ENCODE measurements around the gene HOXB8. TPM values are rescaled to one million over a fixed set of nuclear protein-coding genes. Genes with fewer than 3 reads are reported as not detected.

Gene HOXB8
- polyA plus RNA-seq, 10 donors, result 0.29 to 2.9 (median 0.70) TPM

DNA sequence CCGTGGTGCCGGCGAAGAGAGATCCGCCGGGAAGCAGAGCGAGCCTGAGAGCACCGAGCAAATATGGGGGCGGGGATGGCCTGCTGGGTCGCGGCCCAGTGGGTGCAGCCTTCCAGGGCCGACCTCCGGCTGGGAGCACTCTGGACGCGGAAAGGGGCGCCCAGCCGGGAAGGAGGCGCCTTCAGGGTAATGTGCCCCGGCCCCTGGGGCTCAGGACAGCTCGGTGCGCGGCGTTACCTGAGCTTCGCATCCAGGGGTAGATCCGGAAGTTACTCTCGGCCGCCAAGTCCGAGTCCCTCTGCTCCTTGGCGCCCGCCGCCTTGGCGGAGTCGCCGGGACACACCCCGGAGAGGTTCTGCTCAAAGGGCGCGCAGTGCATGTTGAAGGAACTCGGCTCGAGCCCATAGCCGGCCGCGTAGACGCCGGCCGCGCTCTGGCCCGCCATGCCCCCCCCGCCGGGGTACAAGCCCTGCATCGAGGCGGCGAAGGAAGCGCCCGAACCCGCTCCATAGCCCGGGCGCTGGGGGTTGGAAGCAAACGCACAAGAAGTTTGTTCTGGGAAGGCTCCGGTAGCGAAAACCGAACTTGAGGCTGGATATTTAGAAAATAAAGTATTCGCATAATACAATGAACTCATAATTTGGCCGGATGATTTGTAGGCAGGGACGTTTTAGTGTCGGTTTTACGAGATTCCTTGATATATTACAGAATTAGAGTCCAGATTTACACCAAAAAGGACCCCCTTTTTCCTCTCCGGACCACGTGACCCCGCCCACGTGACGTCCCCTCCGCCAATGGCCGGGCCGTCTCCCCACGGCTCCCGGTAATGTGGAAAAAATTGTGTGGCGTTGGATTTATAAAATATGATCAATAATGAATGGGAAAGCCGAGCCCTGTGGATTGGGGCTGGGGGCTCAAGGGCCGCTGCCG, 4.5 kb downstream of the HOXB8 start, which contains the start of gene HOXB7:
Gene HOXB7 (minus strand): TSS at position 736 of the 930 bp plus-strand sequence. CDS start 99 bp downstream, at position 637.
- peak; percentile 59 to 86 (median 79) for DNase-seq

- DNase-seq, result no peak
These were observed 5.3 kb downstream of the HOXB8 start for GRCh38 chr17:48609759-48610281.

- DNase-seq, result no peak
These were observed 6.1 kb downstream of the HOXB8 start for GRCh38 chr17:48609033-48609432.

- no peak for DNase-seq
These were observed 6.6 kb downstream of the HOXB8 start for GRCh38 chr17:48608494-48608834.

DNA sequence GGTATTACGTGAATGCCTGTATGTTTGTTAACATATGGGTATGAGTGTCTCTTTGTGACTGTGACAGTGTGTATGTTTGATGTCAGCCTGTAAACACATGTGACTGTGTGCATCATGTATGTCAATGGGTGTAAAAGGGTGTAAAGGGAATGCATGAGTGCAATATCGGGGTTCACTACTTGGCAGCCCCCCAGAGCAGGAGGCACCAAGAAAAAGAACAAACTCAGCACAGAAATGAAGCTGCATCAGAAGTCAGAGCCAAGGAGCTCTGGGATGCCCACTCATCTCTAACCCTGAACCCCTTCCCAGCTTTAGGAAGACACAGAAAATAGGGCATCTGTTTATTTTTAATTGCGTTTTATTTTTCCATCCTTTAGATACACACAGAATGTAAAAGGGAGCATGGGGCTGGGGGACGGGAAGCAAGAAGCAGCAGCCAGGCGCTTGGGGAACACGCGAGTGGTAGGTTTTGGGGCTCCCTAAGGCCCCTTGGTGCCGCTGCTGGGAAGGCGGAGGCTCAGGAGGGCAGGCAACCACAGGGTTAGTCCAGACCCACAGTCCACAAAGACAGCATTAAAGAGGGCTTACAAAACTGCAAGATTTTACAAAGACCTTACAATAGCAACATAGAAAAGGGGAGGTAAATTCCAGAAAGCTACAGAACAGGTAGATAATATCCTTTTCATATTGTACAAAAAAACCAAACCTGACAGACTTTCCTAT, 8.0 kb downstream of the HOXB8 start:
- no peak for DNase-seq

DNA sequence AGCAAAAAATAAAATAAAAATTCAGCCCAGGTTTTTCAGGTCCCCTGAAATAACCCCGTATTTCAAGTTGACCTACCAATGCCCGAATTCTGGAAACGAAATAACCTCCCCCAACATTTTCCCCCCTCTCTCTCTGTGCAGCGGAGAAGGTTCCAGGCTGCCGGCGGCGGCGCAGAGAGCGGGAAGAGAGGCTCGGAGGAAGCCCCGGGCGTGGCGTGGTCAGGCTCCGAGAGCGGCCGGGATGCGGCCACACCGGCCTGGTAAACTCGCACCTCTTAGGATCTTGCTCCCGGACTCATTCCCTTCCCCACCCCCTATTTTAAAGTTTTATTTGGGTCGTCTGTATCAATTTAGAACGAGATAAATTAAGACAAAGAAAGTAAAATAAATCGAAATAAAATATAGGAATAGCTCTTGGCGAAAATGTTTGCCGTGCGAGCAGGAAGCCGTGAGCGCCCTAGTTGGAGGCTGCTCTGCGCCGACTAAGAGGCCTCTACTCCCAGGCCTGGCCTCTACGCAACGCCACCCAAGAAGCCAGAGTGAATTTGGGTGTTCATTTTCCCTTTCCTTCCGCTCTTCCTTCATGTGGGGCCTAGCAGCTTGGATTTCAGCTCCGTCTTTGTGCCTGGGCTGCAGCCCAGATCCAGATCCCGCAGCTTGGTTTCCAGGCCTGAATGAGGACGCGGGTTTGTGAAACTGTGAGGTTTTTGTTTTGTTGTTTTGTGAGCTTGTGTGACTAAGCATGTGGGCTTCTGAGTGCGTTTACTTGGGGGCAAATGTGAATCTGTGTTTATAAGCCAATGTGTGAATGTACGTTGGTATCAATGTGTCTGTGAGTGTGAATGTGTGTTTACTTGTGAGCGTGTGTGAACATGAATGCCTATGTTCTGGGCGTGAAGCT, 8.9 kb downstream of the HOXB8 start:
- DNase-seq, result peak in 1 of 3 donors; percentile 55

DNA sequence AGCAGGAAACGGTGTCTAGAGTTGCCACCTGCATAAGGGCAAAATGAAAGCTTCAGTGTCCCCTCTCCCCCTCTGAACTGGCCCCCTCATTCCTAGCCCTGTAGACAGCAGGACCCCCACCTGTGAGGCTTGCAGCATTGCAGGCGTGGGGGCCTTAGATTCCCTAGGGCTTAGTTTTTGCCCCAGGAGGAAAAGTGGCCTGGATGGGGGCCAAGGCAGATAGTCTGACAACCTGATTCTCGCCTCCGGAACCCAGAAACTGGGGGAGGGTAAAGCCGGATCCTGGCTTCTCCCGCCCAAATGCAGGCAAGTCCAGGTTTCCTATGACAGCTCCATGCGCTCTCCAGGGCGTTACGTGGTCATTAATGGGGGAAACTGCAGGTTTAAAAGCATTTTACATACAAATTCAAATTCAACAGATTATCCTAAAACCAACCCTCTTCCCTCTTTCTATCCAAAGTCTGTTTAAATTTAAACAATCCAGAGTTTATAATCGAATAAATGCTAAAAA, 9.6 kb downstream of the HOXB8 start:
- no peak for DNase-seq

DNA sequence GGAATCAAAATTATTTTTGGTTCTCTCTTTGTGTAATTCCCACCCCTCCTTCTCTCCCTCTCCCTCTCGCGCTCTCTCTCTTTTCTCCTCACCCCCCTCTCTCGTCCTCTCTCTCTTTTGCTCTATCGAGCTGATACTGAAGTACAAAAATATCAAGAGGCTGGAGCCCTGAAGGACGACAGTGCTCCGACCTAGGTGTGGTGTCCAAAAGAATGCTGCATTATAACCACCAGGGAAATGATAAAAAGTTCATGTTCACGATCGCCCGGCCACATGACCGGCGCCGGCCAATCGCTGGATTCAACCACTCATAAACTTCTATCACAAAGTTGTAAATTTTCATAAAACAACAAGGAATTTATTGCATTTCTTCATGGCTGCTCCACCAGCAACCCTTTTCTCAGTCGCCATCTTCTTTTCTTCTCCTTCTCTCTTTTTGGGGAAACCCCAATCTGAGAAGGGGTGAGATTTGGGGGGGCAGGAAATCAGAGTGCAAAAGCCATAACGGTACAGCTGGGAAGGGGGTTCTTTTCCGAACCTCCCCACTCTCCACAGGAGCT, 10.2 kb downstream of the HOXB8 start, which contains the start of gene HOXB6:
Gene HOXB6 (minus strand): TSS at position 217 of the 560 bp plus-strand sequence. CDS start 6,836 bp downstream, outside the sequence.
- peak in 1 of 3 donors; percentile 66 for DNase-seq

DNA sequence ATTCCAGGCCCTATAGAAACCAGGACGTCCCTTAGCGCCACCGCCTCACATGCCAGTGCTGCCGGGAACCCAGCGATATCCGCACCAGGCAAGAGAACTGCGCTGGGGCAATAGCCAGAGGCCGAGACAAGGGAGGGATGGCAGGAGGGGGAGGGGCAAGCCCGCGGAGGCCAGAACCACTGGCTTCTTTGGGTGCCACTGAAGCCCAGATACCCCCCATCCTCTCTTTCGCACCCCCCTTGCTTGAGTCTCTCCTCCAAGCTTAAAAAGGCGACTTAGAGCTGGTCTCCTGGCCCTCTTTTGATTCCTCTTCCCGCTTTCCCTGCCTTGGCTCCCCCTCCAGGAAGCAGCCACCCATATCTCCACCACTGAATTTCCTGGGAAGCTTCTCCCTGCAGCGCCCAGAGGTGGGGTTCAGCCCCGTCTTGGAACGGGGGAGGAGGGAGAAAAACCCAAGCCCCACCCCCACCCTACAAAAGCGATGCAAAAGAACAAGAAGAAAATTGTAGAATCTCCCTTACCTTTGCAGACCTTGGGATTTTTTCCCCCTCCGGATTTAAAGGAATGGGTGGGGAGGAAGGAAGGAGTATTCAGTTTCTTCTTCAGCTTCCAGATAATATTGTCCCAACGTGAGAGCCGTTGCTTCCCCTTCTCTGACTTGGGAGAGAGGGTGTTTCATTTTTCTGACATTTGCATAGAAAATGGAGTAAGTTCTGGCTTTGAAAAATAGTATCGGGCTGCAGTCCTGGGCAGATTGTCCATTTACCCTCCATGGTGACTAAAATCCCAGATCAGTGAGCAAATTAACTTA, 10.9 kb downstream of the HOXB8 start:
- no peak for DNase-seq

DNA sequence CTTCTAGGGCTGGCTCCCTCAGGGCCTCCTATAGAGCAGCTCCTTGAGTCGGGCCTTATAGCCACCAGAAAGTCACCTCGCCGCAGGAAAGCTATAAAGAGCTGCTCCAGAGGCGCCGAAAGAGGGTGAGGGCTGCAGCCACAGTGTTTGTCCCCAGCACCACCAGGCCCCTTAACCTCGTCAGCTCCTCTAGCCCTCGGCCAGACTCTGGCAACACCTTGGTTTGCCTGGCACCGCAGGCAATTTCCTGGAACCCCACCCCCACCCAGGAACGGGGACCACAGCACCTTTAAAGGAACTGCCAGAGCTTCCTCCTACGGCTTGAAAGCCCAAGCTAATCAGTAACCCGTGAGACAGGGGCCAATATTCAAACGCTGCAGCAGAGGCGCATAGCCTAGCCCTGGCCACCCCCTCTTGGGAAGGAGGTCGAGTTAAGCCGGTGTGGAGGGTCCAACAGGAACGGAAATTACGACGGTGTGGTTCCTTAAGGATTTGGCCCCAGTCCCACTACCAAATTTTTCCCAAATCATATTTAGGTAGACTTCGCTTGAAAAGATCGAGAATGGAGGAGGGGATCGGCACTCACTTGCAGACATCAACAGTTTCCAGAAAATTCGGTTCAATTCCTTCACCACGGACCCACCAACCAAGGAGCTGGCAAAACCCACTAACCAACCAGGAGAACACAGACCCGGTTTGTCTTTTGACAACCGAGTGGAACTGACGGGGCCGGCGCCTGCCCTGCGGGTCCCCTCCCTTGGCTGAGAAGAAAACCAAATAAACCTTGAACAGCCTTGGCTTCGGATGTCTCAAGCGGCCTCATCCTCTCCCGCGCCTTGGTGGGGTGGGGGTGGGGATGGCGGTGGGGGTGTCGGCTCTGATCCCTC, 13.3 kb downstream of the HOXB8 start:
- no peak for DNase-seq

DNA sequence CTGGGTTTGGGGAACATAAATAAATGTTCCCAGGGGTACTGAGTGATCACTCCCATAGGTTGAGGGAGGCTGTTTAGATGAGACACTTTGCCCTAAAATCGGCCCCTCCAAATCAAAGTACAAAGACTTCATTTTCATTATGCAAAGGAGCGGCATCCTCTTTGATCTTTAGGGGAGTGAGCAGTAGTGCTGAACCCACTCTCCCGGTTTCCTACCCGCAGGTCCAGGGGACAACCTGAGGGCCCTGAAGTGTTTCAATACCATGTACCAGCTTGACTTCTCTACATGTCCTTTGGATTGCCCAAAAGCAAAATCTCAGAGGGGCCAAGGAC, 13.9 kb downstream of the HOXB8 start:
- DNase-seq, result no peak

GRCh38 chr17:48600244-48601098, 14.6 kb downstream of the HOXB8 start:
- DNase-seq, result no peak

- DNase-seq, result no peak
These were observed 15.7 kb downstream of the HOXB8 start for GRCh38 chr17:48599354-48599753.

DNA sequence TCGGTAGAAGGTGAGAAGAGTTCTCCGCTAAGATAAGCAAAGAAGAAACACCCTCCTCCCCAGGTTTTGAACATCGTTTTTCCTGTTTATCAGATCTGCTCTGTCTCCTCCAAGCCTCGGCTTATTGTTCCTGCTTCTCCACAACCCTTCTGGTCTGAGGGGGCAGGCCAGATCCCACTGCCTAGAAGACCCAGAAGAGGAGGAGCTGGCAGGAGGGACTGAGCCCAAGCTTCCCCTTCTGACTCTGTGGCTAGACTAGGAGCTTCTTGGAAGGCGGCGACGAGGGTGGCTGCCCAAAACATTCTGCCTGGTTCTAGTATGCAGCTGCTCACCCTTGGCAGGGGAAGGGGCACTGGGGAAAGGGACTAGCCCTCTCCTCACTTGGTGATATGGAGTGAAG, 16.4 kb downstream of the HOXB8 start:
- no peak for DNase-seq

DNA sequence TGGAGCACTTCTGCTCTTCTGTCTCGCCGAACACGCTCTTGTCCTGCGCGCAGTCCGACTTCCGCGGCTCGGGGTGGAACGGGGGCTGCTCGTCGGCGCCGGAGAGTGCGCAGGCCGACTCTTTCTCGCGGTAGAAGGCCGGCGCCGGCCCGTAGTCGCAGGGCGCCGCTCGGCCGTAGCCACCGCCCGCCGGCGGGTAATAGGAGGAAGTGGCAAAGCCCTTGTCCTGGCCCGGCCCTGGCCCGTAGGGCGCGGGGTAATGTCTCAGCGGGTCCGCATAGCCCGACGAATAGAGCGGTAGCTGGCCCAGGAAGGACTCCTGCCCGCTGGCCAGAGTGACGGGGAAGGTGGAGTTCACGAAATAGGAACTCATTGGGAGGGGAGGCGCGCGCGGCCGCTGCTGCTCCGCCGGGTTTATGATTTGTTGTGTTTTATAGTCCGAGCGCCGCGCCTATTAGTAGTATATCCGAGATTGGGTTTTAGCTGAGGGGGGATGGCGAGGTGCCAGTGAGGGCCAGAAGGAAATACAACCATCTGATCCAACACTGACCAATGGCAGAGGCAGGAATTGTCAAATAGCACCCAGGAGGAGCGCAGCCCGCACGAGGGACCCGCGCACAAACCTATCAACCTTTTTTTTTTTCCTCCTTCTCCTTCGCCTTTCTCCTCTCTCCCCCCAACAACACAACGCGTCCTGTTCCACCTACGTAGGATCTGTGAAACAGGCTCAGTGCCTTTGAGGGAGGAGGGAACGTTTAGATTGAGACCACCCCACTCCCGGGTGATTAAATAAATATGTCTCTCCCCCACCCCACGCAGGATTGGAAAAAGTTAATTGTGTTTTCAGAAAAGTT, 17.1 kb downstream of the HOXB8 start:
- peak in 1 of 3 donors; percentile 78 for DNase-seq

DNA sequence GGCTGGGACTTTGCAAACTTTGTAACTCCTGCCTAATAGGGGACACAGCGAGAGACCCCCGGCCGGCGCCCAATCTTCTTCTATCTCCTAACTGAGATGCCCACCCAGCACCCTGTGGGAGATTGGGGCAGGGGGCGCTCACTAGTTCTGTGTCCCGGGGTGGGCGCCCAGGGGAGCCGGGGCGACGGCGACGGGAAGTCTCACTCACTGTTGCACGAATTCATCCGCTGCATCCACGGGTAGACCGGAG, 17.6 kb downstream of the HOXB8 start:
- no peak for DNase-seq

All from muscle of back (tissue), 11 donors.